ENCODE results near the gene TRRAP.
"Not testable (repeated sequence)": the region's sequence is repeated elsewhere in the genome, so short reads cannot be mapped to it uniquely, and the experiment has no call there.

TRRAP gene
- 45.3 to 175 (median 96.2) reads per million in 17 experiments for total RNA-seq

- DNase-seq, result peak; percentile 73 to 92 (median 82)
Measured at GRCh38 chr7:98878365-98879197, at the start of gene TRRAP. TSS of gene TRRAP (plus strand) at chr7:98878532. CDS start at chr7:98881151, 2,619 bp downstream.

GRCh38 chr7:98830972-98831548, 47.3 kb upstream of the TRRAP start:
- DNase-seq, result no peak

DNA sequence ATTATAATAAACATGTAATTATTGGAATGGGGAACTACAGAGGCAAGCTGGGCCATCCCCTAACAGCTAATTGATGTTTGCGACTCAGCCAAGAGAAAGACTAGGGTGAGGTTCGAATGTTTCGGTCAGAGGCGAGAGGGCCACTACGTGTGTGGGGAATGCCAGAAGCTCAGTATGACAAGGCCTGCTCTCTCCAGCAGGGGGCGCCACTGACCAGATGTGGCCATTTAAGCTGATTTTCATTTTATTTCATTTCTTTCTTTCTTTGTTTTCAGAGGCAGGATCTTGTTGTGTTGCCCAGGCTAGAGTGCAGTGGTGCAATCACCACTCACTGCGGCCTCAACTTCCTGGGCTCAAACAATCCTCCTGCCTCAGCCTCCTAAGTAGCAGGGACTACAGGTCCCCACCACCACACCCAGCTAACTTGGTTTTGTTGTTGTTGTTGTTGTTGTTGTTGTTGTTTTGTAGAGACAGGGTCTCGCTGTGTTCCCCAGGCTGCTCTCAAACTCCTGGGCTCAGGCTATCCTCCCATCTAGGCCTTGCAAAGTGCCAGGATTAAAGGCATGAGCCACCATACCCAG, 46.6 kb upstream of the TRRAP start:
- DNase-seq, result peak; percentile 48 to 80 (median 66)

GRCh38 chr7:98833022-98833421, 45.3 kb upstream of the TRRAP start:
- DNase-seq, result no peak

DNA sequence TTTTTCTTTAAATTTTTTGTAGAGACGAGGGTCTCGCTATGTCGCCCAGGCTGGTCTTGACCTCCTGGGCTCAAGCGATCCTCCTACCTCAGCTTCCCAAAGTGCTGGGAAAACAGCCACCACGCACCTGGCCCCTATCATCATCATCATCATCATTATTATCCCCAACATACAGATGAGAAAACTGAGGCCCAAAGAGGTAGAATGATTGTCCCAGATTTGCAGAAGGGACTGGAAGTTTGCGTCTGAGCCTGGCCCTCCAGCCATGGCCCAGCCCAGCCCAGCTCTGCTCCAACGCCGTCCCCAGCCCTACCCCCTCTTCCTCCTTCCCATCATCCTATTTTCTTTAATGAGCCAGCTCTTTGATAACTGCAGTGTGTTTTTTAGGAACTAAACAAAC, 43.4 kb upstream of the TRRAP start:
- DNase-seq, result no peak

GRCh38 chr7:98836811-98837629, 41.3 kb upstream of the TRRAP start:
- peak; percentile 18 to 62 (median 38) for DNase-seq

DNA sequence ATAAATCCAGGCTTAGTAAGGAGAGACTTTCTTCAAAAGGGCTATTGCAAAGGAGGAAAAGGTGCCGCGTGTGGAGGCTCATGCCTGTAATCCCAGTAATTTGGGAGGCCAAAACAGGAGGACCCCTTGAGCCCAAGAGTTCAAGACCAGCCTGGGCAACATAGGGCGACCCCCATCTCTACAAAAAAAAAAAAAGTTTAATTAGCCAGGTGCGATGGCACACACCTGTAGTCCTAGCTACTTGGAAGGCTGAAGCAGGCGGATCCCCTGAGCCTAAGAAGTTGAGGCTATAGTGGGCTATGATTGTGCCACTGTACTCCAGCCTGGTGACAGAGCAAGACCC, 40.7 kb upstream of the TRRAP start:
- no peak for DNase-seq

- no peak for DNase-seq
Measured at GRCh38 chr7:98840096-98840495, 38.2 kb upstream of the TRRAP start.

- DNase-seq, result no peak
Measured at GRCh38 chr7:98840722-98841121, 37.6 kb upstream of the TRRAP start.

DNA sequence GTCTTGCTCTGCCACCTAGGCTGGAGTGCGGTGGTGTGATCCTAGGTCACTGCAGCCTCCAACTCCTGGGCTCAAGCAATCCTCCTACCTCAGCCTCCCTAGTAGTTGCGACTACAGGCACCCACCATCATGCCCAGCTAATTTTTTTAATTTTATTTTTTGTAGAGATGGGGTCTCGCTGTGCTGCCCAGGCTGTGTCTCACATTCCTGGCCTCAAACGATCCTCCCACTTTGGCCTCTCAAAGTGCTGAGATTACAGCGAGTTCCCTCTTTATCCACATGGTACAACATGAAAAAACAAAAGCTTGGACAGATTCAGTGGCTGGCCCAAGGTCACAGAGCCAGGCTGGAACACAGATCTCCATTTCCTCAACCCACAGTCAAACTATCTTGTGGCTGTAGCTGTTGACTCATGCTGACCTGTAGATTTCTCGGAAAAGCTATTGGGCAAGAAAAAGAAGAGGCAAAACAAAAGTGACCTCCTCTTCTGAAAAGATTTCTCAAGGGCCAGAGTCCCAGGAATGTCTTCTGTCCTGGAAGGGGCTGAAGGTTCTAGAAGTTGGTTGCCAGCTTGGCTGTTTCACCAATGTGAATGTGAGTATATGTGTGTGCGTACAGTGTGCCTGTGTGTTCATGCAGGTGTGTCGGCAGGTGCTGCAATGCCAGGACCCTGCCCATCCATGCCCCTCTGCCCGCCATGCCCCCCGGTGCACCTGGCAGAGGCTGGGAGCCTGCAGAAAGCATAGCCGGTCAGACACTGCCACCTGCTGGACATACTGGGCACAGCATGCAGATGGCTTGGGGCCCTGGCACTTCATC, 36.9 kb upstream of the TRRAP start:
- peak; percentile 58 to 76 (median 68) for DNase-seq

GRCh38 chr7:98842552-98842951, 35.8 kb upstream of the TRRAP start:
- DNase-seq, result not testable (repeated sequence)

GRCh38 chr7:98848918-98849317, 29.4 kb upstream of the TRRAP start:
- no peak for DNase-seq

DNA sequence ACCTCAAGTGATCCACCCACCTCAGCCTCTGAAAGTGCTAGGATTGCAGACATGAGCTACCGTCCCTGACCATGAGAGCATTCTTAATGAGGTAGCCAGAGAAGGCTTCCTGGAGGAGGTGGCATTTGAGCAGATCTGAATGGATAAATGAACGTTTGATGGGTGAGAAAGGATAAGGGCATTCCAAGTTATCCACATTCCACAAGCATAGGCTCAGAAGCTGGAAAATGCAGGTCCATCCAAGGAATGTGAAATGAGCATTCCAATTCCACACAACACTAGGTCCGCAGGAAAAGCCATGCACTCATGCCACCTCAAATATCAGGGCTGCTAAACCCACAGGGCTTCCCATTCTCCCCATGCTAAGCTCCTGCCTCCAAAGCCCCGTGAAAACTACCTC, 25.5 kb upstream of the TRRAP start:
- no peak for DNase-seq

DNA sequence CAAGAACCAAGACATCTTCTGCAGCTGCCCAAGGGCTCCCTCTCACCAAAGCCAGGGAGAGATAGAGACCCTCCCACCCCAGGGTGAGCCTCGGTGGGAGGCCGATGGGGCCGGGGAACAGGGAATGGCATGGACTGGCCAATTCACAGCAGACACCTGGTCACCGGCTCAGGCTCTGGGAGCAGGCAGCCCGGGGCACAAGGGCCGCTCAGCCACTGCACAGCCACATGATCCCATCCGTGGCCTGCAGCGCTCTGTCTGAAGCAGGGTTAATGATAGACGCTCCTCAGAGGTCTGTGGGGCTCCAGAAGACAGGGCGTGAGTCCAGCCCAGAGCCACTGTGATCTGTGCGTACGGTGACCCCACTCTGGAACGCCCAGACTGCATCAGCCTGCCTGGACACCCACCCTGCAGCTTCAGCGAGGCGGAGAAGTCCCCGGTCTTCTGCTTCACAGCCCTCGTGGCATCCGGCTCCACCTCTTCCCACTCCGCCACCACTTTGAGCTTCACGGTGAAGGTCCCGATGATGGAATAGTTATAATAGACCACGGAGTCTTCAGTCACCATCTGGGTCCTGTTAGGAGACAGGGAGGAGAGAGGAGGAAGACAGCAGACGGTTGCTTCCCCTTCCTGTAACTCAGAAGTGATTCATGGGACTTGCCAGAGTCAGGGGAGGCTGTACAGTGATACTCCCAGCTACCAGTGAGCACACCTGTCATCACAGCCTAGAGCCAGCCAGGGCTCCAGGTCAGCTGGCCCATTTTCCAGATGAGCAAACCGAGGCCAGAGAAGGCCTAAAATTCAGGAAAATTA, 22.5 kb upstream of the TRRAP start:
- no peak for DNase-seq

DNA sequence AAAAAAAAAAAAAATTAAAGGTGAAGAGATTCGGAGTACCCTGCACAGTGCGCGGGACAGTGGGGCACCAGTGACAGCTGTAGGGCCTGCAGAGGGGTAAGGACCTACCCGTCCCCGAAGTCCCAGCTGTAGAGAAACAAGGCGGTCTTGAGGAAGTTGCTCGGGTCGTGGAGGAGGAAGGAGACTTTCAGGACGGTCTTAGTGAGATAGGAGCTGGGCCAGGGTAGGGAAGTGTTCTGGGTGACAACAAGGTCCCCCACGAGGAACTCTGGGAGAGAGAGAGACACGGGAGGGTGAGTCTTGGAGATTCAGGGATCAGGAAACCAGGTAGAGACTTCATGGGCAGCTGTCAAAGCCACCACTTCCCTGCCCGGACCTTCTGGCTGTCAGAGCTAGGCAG, 18.3 kb upstream of the TRRAP start:
- peak in 3 of 4 experiments; percentile 34 to 68 (median 57) for DNase-seq

DNA sequence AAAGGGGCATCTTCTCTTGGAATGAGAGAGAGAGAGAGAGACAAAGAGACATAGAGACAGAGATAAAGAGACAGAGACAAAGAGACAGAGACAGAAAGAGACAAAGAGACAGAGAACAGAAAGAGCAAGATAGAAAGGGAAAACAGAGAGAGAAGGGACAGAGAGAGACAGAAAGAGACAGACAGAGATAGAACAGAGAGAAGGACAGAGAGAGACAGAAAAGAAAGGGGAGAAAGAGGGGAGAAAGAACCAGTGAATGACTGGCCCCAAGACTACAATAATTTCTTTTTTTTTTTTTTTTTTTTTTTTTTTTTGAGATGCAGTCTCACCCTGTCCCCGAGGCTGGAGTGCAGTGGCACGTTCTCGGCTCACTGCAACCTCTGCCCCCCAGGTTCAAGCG, 16.1 kb upstream of the TRRAP start:
- no peak for DNase-seq

DNA sequence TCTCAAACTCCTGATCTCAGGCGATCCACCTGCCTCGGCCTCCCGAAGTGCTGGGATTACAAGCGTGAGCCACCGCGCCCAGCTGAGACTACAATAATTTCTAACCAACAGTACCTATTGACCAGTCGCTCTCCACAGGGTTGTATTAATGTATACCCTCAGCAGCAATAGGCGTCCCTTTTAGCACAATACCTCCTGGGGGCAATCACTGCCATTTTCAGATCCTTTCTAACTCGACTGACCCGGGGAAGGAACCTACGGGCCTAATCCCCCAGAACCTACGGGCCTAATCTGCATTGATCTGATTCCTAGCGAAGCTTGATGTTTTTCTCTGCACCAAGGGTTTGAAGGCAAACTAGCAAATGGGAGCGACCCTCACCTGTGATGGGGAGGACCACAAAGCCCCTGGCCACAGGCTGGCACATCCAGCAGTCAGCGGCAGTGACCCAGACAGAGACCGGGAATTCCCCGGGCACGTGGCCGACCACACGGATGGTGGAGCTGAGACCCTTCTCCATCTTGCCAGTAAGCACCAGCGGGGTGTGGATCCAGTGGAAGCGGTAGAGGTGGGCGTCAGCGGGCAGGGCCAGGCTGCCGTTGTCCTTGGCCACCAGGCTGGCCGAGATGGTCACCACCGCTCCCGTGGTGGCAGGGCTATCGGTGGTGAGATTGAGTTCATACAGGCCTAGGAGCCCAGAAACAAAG, 15.5 kb upstream of the TRRAP start:
- no peak for DNase-seq

GRCh38 chr7:98863601-98864000, 14.7 kb upstream of the TRRAP start:
- DNase-seq, result no peak

DNA sequence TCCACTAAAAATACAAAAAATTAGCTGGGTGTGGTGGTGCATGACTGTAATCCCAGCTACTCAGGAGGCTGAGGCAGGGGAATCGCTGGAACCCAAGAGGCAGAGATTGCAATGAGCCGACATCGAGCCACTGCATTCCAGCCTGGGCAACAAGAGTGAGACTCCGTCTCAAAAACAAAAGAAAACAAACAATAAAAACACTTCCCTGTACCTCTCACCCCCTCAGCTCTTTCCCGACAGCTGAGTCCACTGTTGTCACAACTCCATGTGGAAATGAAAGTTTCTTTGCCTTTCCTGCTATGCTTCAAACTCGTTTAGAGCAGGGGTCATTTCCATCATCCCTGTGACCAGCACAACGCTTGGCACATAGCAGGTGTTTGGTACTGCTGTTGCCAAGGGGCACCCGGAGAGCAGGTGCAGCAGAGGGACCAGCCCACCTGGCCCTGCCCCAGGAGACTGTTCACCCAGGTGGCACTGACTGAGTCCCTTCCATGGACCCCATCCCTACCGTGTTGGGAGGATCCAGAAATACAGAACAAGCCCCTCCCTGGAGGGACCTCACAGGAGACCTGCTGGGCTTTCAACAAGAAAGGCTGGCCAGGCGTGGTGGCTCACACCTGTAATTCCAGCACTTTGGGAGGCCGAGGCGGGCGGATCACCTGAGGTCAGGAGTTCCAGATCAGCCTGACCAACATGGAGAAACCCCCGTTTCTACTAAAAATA, 13.4 kb upstream of the TRRAP start:
- peak; percentile 6 to 68 (median 51) for DNase-seq

DNA sequence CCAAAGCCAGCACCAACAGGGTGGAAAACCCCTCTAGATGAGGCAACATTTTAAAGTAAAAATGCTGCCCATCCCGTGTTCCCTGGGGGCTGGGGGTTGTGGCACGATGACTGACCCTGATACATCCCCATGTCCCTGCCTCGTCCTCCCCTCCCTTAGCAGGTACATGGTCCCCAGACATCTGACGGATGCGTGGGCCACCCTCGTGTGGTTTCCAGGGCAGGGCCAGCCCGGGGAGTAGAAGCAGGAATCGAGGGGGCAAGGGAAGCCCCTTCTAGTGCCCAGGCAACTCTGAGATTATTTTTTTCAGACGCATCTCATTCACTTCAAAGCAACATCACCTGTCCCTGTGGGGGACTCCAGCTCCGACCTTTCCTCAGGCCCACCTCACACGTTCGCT, 12.0 kb upstream of the TRRAP start:
- DNase-seq, result no peak
